GM12874 (cell line): ENCODE data around the gene PDCD6IP.

Source experiments
- CTCF ChIP-seq: IDR thresholded peaks from 2 replicates; pipeline ENCODE4 v1.5.1; 2011; ENCODE audit warnings: low read depth, mild to moderate bottlenecking, control low read depth, low read length, moderate library complexity; ENCODE audit not compliant: insufficient read depth

Gene PDCD6IP

GRCh38 chr3:33868309-33868708 is 69.9 kb downstream of the PDCD6IP start:
- no peak for TF ChIP-seq CTCF

GRCh38 chr3:33869977-33870376 is 71.5 kb downstream of the PDCD6IP start:
- TF ChIP-seq CTCF = no peak

GRCh38 chr3:33874815-33875214 is 76.4 kb downstream of the PDCD6IP start:
- TF ChIP-seq CTCF = no peak

- no peak for TF ChIP-seq CTCF
Measured at GRCh38 chr3:33875680-33876079, 77.2 kb downstream of the PDCD6IP start.

GRCh38 chr3:33877187-33877586 is 78.8 kb downstream of the PDCD6IP start:
- TF ChIP-seq CTCF = no peak

GRCh38 chr3:33879540-33879939 is 81.1 kb downstream of the PDCD6IP start:
- TF ChIP-seq CTCF = no peak

GRCh38 chr3:33881156-33882064 is 83.0 kb downstream of the PDCD6IP start:
- no peak for TF ChIP-seq CTCF
